Astrocyte (in vitro differentiated cells and primary cell): ENCODE results near the gene TPRX1.

Source experiments
- CTCF ChIP-seq: IDR thresholded peaks from 2 replicates; pipeline ENCODE4 v1.5.1; 2011; ENCODE audit warnings: low read depth, mild to moderate bottlenecking, inconsistent platforms, low read length, moderate library complexity; ENCODE audit not compliant: insufficient read depth
- EZH2 ChIP-seq: IDR thresholded peaks from 2 replicates; pipeline ENCODE4 v1.6.1; 2012; ENCODE audit warnings: mild to moderate bottlenecking, low read length, inconsistent platforms; ENCODE audit not compliant: insufficient read depth

GRCh38 chr19:47780215-47780551, 24.2 kb downstream of the TPRX1 start:
- TF ChIP-seq CTCF (no peak), EZH2 (no peak)
